ENCODE results near the gene MAGI3.
A peak's percentile ranks its signal among the peaks of the same experiment; 100 is the strongest.

- TF ChIP-seq CTCF (conservative IDR thresholded peaks at IDR 0.05; ENCODE audit: low read depth, low read length) (peak; percentile 28; the same call in 1 of the 2 replicates), EZH2 (IDR thresholded peaks at IDR 0.05; ENCODE audit: low read length, unreplicated experiment) (no peak), EZH2phosphoT487 (IDR thresholded peaks at IDR 0.05; ENCODE audit: borderline replicate concordance, low read length) (no peak)
These were observed 1.5 kb upstream of the MAGI3 start for GRCh38 chr1:113388621-113389358.

Data from PC-3 (cell line).